AG09309 (cell line): ENCODE measurements around the gene MDGA2.
"Not testable (repeated sequence)": the region's sequence is repeated elsewhere in the genome, so short reads cannot be mapped to it uniquely, and the experiment has no call there.

Experiments
- DNase-seq: peaks from one replicate; pipeline ENCODE4 v3.0.0-alpha.2; 2010; ENCODE audit warnings: low read depth
- H3K4me3 ChIP-seq: 2 replicates; pipeline ENCODE4 v1.5.1; 2011; ENCODE audit warnings: mild to moderate bottlenecking, low read depth, low read length, moderate library complexity; ENCODE audit not compliant: control insufficient read depth
- TF ChIP-seq, protein P1 (sequence below): IDR thresholded peaks from 2 replicates; pipeline ENCODE4 v1.5.1; 2011; ENCODE audit warnings: mild to moderate bottlenecking, low read depth, low read length, inconsistent platforms; ENCODE audit not compliant: insufficient read depth, control insufficient read depth; ENCODE audit errors: missing control alignments

The MDGA2 gene

GRCh38 chr14:47186486-47186885, 488.9 kb downstream of the MDGA2 start:
- no peak overlapping the region for H3K4me3 ChIP-seq
- TF ChIP-seq, protein P1, sequence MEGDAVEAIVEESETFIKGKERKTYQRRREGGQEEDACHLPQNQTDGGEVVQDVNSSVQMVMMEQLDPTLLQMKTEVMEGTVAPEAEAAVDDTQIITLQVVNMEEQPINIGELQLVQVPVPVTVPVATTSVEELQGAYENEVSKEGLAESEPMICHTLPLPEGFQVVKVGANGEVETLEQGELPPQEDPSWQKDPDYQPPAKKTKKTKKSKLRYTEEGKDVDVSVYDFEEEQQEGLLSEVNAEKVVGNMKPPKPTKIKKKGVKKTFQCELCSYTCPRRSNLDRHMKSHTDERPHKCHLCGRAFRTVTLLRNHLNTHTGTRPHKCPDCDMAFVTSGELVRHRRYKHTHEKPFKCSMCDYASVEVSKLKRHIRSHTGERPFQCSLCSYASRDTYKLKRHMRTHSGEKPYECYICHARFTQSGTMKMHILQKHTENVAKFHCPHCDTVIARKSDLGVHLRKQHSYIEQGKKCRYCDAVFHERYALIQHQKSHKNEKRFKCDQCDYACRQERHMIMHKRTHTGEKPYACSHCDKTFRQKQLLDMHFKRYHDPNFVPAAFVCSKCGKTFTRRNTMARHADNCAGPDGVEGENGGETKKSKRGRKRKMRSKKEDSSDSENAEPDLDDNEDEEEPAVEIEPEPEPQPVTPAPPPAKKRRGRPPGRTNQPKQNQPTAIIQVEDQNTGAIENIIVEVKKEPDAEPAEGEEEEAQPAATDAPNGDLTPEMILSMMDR = no peak

GRCh38 chr14:47179906-47180305, 495.5 kb downstream of the MDGA2 start:
- H3K4me3 ChIP-seq = no peak overlapping the region
- no peak for DNase-seq
- TF ChIP-seq, protein P1 = no peak

More at GRCh38 chr14:47186486-47186885, 488.9 kb downstream of the MDGA2 start:
- no peak for DNase-seq

DNA sequence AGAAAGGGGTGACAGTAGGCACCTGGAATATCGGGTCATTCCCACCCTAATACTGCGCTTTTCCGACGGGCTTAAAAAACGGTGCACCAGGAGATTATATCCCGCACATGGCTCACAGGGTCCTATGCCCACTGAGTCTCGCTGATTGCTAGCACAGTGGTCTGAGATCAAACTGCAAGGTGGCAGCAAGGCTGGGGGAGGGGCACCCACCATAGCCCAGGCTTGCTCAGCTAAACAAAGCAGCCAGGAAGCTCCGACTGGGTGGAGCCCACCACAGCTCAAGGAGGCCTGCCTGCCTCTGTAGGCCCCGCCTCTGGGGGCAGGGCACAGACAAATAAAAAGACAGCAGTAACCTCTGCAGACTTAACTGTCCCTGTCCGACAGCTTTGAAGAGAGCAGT, 503.5 kb downstream of the MDGA2 start:
- not testable (repeated sequence) for DNase-seq, H3K4me3 ChIP-seq

GRCh38 chr14:47167402-47167801, 508.0 kb downstream of the MDGA2 start:
- TF ChIP-seq, protein P1 = no peak
- DNase-seq = no peak
- H3K4me3 ChIP-seq = no peak overlapping the region

- TF ChIP-seq, protein P1 = no peak
- DNase-seq = no peak
- no peak overlapping the region for H3K4me3 ChIP-seq
These were observed 520.0 kb downstream of the MDGA2 start for GRCh38 chr14:47155395-47155794.

- TF ChIP-seq, protein P1 = no peak
- no peak for DNase-seq
- H3K4me3 ChIP-seq = no peak overlapping the region
These were observed 521.1 kb downstream of the MDGA2 start for GRCh38 chr14:47154276-47154797.

GRCh38 chr14:47153746-47154145, 521.7 kb downstream of the MDGA2 start:
- TF ChIP-seq, protein P1 = no peak

More at GRCh38 chr14:47153746-47154145, 521.7 kb downstream of the MDGA2 start:
- no peak for DNase-seq
- H3K4me3 ChIP-seq = no peak overlapping the region
